HG02981 (cell line): ENCODE data around the gene ABI3BP.

Experiments used
- ATAC-seq: cut with Tn5 transposase; IDR thresholded peaks from one replicate; pipeline ENCODE4 v1.9.1; 2021; ENCODE audit warnings: mild to moderate bottlenecking, moderate library complexity; ENCODE audit not compliant: unreplicated experiment

Gene ABI3BP

DNA sequence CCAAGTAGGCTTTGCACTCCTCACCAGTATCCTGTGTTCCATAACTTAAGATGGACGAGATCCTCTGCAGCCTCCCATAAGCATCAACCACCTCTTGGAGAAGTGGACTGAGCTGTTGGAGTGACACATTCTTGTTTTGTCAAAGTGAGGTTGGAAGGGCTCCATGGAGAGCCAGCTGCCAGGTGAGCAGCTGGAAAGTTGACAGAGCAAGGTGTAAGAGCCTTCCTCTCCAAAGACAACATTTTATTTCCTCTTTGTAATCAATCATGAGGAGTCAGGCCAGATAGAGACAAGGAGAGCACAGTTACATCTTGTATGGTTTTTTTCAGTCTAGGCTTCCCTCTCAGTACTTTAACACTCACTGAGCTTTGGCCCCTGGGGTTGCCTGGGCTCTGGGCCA, 5.1 kb downstream of the ABI3BP start:
- ATAC-seq = no peak

DNA sequence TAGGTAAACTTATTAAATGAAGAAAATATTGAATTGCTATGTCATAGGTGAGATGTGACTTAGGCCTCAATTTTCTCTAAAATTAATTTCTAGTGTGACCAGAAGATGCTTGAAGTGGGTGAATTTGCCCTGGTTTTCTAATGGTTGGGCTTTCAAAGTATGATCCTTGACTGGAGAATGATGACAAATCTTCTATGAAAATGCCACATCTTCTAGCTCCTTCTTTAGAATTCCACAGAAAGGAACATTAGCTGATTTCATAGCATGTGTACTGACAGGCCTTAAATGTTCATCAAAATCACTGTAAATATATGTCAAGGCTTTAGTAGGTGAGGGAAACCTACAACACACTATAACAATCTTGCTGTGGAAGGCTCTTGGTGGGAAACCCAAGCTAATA, 8.9 kb downstream of the ABI3BP start:
- ATAC-seq = no peak

DNA sequence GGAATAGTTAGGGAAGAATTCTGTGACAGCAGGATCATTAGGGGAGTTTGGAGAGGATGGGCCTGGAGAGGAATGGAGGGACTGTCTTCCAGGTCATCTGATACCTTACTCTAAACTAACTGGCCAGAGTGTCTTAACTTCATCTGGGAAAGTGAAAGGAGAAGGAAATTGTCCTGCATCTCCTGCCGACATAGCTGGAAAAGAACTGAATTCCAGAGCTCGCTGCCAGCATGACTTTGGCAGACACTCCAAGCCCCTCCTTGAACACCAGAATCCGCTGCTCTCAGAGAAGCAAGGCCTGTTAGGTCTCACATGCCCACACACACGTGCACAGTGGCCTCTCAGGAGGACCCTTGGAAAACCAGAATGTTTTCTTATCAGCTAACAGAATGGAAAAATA, 10.5 kb downstream of the ABI3BP start:
- no peak for ATAC-seq

DNA sequence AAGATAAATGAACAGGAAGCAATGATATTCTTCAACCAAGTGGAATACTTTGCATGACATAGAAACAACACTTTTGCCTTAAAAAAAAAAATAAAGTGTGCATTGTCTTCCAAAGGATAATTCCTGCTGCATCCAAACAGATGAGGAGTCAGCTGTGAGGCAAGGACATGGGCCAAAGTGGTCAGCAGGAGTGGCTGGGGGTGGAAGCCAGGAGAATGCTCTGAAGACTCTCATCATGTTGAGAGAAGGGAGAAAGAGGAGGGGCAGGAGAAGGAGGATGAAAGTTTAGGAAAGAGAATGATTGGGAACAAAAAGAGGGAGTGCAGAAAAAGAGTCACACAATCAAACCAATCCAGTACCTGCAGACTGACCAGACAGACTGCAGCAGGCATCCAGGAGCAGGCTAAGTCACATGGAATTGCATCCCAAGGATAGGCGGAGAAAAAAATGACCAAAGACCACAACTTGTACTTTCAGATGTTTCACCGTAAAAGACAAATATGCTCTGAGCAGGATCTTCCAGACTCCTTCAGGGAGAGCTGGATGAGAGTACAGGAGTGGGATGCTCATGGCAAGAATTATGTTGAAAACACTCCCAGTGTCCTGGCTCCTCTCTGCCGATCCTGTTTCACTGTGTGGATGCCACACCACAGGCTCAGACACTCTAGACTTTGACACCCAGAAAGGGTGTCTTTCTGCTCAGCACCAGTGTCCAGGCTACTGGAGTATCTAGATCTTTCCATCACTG, 11.9 kb downstream of the ABI3BP start:
- no peak for ATAC-seq

DNA sequence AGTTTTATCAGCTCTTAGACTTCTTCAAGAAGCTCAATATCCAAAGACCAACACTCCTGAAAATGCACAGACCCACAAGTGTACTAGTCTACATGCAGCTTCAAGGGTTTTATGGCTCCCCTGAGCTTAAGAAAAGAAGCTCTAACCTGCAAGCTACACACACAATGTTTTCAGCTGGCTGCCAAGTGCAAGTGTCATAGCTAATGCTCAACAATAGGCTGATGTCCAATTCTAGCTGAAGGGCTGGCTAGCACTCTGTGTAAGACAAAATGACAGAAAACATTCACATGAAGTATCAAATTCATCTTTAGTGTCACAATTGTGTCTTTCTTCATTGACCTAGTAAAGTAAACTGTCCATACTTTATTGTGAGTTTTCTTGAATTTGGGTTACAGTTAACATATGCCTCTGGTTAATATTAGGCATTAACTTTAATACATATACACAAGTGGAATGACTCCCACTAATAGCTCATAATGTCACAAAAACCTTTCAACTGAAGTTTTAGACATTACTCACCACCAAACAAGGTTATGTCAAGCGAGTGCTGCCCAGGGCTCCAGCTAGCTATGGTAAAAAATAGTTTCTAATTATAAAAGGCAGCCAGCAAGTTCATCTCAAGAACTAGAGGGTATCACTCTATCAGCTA, 15.1 kb downstream of the ABI3BP start:
- no peak for ATAC-seq

DNA sequence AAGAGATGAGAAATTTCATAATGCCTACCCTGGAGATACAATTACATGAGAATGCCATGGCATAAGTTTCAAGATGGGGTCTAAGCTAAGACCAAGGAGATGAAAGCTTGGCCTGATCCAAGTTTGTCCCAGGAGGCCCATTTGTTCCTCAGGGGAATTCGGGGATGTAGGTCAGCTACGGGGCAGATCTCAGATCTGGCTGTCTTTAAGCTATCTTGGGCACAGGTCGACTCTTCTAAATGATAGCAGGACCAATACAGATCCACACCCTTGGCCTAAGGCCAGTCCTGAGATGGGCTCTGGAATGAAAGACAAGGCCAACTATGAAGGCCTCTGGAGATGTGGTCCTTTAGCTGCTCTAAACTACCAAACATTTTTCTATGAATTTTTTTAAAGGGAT, 16.6 kb downstream of the ABI3BP start:
- no peak for ATAC-seq

DNA sequence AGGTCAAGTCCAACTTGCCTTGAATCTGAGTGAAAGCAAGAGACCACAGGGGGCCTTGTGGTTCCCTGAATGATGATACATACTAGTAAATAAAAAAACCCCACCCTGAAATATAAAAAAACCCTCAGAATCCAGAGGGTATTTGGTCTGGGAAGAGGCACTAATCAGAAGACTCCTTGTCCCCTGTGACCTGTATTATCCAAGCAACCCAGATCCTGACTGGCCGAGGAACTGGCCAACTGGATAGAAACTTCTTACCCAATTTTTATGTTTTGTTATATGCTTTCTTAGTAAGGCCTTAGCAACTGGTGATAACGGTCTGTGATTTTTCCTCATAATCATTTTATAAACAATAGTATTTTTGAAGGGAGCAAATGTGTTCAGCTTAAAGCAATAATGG, 17.5 kb downstream of the ABI3BP start:
- ATAC-seq = no peak

DNA sequence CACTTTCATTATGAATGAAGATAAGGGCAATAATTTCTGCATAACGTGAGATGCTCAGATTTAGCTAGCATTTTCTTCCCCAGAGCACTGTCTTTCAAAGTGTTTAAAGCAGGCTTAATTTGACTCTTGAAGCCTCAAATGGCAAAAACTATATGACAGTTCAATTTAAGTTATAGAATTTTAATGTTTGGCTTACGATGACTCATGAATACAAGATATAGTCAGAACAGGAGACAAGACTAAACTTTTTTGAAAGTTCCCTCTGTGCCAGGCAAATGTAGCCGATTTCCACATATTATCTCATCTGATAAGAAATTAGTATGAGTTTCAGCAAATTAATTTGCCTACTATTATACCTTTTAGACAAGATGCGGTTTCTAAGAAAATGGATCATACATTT, 19.6 kb downstream of the ABI3BP start:
- no peak for ATAC-seq

DNA sequence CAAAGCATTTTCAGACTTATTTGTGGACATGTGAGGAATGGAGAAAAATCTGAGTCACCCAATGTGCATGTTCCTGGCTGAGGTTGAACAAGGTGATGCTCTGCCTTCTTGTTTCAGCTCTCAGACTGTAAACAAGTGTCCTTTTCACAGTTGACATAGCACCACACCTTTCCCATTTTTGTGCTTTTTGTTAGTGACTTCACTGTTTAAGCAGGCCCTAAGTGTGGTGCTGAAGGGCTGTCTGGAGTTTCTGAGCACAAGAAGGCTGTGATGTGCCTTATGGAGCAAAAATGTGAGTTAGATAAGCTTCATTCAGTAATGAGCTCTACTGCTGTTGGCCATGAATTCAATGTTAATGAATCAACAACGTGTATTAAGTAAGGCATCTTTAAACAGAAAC, 20.4 kb downstream of the ABI3BP start:
- ATAC-seq = no peak

DNA sequence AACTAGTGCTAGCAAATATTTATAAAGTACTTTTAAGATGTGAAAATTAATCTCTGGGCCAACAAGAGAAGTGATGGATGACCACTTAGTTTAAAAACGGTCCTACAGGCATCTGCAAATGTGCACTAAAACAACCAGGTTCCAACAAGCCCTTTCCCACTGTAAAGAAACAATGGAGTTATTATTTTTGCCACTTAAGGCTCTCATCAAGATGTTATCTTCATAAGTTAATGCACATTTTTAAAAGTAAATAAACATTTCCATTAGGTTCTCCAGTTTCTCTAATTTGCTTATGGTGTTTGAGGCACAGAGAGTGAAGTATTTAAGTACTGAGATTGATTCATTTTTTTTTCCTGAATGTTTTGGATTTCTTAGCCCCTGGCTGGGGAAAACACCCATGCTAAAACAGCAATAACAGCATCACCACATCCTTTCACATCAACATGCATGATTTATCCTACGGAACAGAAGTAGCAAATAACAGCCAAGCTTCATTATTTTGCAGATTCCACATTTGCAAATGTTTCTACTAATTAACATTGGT, 20.8 kb downstream of the ABI3BP start:
- ATAC-seq = no peak

DNA sequence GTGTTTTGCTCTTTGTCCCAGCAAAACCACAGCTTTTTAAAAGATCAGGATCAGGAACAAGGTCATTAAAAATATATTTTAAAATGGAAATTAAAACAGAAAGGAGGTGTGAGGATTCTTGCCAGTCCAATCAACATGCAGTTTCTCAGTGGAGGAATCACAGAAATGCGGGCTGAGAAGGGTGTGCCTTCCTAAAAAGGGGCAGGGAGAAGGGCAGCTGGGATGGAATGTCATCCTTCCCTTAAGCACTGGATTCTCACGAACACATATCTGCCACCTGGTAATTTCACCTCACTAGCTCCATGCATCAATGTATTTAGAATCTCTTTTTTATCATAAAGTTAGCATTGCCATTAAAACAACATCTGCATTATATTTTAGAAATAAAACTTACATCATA, 21.4 kb downstream of the ABI3BP start:
- ATAC-seq = no peak

DNA sequence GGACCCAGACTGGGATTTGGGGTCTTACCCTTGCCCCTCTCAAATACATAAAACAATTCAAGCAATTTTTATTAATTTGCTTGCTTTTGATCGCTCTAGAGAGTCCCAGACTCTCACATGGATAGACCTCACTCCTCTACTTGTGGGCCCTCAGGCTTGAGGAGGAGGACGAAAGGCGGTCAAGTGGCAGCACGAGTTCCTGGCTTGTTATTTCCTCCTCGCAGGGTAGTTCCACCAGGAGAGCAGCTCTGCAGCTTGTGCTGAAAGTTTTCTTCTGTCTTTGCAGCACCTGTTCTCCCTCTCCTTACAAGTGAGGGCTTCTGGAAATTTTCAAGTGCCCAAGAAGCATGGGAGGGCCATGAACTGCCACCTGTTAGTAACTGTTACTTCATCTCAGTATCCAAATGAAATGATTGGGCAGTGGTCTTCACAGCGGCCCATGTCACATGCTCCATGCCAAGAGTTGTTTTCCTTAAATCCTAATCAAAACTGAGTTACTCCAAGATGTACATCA, 22.7 kb downstream of the ABI3BP start:
- ATAC-seq = no peak

DNA sequence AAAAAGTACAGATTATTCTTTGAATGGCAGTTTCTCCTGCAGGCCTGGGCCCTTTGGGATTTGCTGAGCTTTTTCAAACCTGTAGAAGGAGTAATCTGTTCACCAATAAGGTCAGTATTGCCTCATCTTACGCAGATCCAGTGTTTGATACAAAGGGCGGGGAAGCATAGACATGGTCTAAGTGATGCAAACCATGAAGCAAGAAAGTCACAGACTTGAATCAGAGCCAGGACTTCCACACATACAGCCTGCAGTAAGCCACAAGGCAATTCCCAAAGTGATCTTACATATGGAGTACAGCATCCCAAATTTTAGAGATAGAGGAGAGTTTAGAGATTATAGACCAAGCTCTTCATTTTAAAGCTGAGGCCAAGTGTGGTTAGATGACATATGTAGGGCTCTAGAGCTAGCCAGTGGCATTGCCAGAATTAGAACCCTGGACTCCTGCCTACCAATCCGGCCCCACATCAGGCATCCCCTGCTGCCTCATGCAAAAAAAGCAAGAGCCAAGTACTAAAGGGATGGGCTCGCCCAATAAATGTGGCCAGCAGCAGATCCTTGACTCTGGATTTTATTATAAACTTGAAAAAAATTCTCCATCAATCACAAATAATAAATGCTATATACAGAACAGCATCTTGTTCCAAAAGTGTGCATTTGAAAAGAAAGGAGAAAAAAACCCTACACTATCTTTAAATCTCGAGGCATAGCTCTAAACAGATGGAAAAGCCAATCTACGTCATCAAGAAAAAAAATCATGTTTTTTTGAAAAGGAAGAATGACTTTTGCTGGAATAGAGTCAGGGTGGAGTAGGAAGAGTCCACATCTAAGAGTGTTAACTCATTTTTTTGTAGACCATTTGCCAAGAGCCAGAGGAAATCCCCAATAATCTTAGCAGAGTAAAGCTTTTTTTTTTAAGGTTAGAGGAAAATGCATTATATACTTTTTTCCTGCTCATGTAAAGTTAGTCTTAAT, 24.0 kb downstream of the ABI3BP start:
- ATAC-seq = no peak

DNA sequence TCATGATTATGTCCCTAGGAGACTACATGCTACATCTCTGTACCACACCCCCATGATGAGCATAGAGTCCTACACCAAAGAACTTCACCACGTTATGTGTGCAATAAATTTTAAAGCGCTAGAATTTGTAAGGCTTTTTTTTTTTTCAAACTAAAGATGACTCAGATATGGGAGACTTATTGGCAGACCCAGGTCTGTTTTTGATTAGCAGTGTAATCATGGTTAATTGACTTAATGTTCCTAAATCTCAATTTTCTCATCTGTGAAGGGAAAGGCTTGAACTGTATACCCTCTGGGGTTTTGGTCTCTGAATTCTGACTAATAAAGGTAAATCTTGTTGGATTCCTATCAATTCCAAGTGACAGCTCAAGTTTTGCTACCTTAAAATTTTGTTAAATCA, 26.4 kb downstream of the ABI3BP start:
- no peak for ATAC-seq

DNA sequence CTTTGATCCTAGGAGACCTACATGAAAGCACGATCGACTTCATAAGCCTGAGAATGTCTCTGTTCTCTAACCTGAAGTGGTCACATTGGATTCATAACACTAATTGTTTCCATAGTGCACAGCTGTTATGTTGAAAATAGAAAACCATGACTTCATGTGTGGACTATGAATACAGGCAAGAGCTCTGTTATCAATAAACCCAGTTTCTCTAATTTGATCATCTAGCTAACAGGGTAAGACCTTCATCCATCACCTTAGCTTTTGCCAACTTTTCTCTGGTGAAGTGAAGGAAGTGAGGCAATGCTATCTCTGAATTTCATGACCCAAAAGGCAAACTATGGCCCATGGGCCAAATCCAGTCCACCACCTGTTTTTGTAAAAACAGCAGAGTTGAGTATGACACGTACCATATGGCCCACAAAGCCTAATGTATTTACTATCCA, 27.2 kb downstream of the ABI3BP start:
- no peak for ATAC-seq

DNA sequence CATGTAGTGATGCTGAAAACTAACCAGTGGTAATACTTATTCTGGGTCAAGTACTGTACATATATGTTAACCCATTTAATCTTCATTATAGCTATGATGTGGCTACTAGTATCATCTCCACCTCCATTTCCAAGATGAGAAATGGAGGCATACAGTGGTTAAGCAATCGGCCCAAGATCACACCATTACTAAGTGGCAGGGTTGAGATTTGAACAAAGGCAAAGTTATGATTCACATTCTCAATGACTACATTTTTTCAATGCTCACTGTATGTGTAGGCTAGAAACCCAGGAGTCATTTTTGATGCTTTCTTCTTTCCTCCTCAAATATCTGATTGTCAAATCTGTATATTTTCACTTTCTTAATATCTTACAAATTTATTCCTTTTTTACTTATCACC, 30.2 kb downstream of the ABI3BP start:
- ATAC-seq = no peak

DNA sequence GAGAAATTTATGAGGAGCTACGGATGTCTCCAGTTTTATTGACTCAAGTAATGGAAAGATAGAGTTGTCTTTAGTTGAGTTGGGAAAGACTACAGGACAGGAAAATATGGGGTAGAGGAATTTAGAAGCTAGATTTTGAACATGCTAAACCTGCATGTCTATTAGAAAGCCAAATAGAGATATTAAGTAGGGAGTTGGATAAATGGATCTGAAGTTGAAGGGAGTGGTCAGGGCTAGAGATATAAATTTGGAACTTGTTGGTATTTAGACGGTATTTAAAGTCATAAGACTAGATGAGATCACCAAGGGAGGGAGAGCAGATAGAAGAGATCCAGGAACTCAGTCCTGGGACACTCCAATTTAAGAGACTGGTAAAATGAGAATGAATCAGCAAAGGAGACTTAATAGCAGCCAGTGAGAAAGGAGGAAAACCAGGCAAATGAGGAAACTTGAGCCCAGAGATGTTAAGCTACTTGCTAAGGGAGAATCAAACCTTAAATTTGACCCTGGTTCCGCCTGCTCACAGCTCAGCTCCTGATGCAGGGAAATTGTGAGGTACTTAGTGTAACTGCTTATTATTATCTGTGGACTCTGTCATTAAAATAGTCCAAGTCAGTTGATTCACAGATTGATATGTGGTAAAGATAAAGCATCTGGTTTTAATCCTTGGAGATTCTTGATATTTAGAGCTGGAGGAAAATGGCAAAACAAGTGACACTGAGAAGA, 35.8 kb downstream of the ABI3BP start:
- no peak for ATAC-seq

DNA sequence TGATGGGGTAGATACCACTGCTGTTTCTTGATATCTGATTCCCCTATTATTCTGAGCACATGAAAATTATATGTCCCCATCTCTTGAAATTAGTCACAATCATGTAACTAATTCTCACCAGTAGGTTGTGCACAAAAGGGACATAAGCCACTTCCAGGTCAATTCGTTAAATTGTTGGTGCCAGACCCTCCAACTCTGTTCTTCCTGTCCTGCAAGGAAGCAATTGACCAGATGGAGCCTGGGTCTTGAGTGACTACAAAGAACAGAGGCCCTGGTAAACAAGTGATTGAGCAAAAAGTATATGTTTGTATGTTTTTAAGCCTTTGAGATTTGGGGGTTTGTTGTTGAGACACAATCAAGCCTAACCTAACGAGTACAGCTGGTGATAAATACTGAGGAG, 36.9 kb downstream of the ABI3BP start:
- no peak for ATAC-seq

DNA sequence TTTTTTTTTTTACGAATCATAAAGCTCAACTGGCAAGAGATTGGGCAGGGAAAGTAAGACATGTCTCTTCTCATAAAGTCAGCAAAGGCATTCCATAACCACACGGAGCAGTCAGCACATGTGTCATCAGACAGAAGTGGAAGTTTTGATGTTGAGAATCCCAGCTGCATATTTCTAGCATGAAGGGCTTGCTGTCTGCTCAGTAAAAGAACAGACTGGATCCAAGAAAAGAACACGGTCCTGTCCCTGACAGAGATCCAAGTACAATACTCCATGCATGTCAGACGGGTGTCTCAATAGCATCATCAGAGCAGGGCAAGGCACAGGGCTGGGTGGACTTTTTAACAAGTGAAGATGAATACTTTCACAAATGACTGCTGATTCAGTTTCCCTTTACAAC, 38.2 kb downstream of the ABI3BP start:
- ATAC-seq = no peak

DNA sequence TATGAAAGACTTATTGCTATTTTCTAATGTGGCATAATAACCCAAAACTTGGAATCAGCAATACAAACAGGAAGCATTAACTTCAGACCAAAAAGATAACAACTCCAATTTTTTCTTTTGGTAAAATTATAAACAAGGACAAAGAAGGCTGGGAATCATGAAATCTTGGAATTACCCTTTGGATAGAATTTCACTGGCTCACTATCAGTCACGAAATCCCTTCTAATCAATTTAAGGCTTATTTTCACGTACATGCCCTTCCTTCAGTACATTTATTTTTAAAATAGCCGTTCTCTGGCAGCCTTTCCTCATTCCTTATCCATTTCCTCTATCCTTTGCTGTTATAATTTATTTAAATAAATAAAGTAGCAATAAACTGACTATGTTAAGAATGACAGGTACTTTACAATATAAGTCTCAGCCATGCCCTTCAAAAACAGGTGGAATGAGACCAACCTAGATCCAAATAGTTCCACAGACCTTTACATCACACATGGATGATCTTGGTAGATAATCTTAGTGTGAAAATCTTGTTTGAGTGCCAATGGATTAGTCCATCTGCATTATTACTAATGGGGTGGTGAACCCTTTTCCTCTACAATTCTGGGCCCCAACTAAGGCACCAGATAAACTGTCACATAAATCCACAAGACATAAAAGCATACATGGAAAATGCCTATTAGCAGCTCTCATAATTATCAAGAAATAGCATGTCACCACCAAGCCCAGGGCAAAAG, 38.9 kb downstream of the ABI3BP start:
- no peak for ATAC-seq
